Inflammatory macrophage treated with lipopolysaccharide for 4 hours (primary cell): ENCODE data around the gene ITGB8.

Experiments used
- DNase-seq: peaks from one replicate; pipeline ENCODE4 v3.0.0-alpha.2; 2020

Gene ITGB8

DNA sequence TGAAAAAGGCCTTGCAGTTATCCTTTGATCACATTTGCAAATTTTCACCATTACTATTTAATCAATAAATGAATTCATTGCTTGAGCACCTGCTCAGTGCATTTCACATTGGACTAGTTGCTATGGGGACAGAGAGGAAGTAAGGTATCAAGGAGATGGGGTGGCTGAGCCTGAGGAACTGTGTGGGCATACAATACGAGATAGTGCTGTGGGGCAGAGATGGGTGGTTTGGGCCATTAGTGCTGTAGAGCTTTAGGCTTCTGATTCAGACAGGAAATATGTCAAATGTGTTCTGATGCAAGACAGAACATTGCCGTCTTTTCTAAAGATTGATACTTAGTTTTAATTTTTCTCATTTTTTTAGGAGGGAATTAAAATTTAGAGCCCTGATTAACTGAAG, 13.2 kb downstream of the ITGB8 start:
- DNase-seq, result peak; percentile 36

DNA sequence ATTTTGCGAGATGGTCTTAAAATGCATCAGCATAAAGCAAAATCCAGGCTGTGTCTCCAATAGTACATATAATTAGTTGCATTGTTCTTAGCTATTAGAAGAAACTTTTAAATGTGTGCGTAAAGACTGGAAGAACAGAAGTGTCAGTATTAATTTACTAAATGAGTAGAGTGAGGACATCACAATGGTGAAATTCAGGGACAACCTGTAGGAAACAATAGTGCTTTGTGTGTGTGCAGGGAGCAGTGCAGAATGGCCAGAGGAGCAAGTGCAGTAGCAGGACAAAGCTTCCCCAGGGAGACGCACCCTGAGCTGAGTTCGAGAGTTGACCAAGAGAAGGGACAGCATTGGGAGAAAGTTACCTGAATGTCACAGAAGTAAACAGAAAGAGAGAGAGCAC, 13.7 kb downstream of the ITGB8 start:
- no peak for DNase-seq

DNA sequence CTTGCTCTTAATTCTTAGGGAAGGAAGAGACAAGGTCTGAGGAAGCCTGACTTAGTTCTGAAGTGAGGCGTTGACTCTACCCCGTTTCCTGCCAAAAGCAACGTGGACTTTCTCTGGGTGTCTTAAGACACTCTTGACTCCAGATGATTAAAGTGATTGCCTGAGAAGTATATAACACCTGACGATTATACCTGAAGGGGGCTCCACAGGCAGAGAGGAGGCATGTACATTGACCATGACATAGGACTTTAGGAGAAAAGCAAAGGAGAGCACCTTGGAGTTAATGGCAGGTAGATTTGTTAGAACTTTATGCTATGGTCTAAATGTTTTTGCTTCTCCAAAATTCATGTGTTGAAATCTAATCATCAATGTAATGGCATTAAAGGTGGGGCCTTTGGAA, 15.9 kb downstream of the ITGB8 start:
- DNase-seq, result no peak

DNA sequence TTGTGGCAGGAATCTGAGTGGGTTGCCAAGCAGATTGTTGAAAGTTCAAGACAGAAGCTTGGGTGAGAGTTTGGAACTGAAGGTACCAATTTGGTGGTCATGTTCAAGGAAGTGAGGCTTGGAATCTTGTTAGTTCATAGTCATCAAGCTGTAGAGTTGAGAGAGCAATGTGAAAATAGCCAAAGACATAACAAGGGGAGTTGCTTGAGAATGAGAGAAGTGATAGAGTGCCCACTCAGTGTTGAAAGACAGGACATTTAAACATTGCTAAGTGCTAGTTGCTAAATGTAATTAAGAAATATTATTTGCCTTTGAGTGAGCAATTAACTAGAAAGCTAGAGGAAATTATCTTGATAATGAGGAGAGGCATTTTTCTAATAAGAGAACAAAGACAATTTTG, 17.0 kb downstream of the ITGB8 start:
- DNase-seq, result peak; percentile 72

DNA sequence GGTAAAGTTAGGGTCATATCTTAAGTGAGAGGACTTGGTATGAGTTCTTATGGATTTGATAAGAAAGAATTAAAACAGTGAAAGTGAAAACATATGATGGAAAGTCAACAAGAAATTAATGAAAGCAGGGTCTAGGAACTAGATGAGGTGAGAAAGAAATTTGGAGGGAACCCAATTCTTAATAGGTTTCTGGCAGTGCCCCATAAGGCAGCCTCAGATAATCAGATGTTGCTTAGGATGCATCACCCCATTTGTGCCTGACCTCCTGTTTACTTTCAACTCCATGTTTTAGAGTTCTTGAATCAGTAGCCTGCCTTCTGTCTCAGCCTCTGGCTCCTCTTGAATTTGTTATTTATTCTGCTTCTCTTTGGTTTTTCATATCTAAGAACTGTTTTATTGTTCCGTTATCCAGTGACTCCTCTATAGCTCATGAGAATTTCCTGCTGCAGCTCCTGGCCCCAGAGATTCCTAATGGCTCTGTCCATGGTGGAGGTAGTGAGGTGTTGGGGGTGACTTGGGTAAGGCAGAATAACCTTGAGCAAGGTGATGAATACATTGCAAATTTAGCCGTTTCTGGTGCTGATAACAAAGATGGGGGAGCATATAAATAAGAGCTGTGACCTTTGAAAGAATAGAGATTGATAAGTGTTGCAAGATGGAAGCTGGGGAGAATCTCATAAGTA, 17.6 kb downstream of the ITGB8 start:
- no peak for DNase-seq

DNA sequence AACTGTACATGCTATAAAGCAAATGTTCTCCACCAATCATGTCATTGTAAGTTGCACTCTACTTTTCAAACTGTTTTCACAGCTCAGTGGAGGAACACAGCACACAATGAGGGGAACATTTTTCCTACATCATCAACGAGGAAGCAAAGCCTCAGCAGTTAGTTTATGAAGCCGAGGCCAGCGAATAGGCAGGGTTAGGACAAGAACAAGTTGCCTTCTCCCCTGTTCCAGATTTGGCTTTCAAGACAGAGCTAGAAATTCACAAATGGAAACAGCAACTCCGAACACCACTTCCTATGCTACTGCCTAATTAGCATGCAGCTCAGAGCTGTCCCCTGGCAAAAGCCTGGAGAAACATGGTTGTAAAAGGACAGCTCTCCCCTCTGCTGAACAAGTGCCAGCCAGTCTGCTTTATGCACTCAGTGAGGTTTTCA, 19.8 kb downstream of the ITGB8 start:
- no peak for DNase-seq

DNA sequence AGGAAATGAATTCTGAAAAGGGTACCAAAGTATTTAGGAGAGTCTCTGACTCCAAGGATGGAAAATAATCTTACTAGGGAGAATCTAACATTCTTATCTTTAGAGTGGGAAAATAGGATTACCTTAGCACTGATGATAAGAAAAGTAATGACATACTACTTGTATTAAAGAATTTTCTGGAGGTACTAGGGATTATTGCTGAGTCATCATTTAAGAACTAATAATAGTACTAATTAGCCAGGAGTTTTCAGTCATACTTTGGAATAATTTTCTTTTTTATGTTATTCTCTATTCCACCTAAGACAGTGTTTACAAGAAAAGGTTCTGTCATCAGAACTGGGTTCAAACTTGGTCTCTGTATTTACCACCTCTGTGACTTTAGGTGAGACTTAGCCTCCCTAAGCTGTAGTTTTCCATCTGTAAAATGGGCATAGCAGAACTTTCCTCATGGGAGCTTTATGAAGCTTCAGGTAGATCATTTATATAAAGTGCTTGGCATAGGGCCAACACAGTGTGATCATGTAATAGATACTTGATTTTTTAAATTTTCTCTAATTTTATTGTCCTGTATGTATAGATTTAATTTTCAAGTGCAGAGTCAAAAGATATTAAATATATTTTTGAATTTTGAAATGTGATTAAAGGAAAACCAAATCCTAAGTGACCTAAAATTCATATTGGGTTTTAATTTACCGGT, 20.4 kb downstream of the ITGB8 start:
- no peak for DNase-seq

DNA sequence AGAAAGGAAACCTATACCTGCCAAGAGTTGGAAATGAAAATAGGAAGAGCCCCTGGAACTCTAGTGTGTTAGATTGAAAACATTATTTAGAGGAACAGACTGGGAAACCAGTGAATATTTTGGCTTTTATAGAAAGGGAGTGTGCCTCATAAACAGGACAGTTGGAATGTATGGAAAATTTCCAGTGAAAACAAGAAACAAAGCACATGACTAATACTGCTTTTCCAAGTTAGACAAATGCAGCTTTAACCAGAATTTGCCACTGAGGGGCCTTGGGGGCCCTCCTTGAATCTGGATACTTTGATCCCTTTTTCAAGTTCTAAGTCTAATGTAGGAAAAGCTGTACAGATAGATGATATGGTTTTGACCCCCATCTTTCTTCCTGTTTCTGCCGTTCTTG, 21.2 kb downstream of the ITGB8 start:
- DNase-seq, result no peak

DNA sequence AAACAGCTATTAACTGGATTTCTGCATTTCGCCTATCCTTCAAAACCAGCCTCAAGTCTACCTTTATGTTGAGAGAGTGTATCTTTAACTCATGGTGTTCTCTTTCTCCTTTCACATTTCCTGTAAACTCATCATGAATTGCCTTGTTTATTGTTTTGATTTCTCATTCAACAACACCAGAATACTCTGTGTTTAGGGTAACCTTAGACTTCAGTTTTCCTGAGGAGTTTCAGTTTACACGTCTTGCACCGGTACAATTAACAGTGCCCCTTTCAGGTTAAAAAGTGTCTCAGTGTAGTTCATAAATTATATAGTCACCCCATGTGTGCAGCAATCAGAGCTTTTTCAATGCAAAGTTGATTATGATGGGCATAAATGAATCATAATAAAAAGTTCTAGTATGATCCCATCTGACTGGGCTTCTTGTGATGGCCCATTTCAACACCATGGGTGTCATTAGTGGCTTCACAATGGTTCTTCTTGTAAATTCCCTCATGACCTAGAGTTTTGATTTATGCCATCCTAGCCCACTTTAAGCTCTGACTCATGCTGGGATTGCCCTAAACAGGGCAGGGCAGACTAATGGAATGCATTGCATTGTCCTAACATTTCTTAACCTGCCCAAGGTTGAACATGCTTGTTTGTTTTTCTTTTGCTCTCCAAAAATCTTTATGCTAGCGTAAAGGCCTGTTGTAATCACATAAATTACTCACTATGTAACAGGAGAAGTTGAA, 22.0 kb downstream of the ITGB8 start:
- DNase-seq, result peak; percentile 97

DNA sequence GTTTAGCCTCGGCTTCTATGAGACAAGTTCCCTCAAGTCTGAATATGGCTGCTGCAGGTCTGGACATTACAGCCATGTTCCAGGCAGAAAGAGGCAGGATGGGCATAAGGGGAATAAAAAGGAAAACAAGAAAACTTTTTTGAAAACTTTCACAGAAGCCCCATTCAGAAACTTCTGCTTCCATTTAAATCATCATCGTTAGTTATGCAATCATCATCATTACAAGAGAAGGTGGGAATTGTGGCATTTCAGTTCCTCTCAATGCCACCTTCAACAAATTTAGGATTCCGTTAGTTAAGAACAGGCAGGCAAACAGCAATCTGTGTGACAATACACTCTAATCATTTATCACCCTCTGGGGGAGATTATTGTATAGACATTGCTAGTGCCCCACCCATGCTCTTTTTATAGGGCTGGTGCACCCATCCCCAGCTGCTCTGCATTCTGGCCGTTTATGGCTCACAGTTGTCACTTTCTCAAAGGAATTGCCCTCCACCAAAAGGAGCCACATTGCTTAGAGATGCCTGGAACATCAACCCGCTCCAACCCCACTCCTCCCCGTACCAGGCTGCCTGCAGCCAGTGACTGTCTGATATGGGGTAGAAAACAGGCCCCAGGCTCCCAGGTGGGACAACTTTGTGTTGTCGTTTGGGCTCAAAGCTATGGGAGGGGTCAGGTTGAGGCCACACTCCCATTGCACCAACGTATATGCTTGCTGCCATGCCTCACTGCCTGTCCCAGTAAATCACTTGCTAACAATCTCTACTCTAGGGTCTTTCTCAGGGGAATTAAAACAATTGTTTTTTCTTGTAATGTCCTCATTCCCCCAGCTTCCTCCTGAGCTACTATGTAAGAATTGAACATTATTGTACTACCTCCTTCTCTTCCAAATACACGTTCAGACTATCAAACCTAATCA, 24.2 kb downstream of the ITGB8 start:
- peak; percentile 42 for DNase-seq

DNA sequence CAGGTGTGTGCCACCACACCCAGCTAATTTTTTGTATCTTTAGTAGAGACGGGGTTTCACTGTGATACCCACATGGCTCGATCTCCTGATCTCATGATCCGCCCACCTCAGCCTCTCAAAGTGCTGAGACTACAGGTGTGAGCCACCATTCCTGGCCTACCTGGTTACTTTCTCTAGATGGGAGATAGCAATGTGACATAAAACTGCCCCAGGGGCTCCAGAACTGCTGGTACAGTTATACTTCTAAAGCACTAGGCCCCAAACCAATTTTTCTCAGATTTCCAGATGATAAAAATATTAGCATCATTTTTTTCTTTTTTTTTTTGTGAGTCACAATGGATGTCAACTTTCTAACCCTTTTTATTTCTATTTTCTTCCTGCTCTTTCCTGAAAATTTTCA, 27.4 kb downstream of the ITGB8 start:
- no peak for DNase-seq

DNA sequence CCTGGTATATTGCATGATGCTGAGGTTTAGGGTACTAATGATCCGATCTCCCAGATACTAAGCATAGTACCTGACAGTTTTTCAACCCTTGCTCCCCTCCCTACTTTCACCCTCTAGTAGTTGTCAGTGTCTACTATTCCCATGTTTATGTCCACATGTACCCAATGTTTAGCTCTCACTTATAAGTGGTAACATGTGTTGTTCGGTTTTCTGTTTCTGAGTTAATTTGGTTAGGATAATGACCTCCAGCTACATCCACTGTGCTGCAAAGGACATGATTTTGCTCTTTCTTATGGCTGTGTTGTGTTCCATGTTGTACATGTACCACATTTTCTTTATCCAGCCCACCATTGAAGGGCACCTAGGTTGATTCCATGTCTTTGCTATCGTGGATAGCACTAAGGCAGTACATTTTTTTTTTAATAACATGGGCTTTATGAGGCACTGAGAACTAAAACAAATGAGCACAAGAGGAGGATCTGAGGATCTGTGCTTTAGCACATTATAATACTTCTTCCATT, 28.1 kb downstream of the ITGB8 start:
- no peak for DNase-seq

DNA sequence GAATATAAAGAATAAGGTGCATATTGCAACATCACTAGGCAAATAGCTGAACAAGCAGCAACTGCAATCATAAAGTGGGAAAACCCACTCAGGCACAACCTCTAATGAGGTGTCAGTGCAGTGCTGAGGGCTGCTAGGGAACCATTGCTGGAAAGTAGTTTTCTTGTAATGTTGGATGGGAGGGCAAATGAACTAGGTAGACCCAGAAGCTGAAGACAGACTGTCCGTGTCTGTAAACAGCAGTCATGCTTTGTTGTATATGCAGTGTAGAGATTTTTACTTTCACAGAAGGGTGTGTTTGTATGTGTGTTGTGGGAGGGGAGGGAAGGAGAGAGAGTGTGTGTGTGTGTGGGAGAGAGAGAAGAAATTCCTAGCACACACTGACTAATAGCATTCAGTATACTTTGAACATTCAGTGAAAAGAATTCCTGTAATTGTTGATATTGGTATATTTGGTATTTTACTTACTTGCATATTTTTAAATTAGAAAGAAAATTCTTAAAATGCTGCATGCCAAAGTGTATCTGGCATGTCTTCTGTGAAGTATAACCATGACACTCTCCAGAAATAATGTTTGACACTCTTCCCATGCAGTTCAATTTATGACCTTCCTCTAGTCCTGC, 28.8 kb downstream of the ITGB8 start:
- DNase-seq, result no peak

DNA sequence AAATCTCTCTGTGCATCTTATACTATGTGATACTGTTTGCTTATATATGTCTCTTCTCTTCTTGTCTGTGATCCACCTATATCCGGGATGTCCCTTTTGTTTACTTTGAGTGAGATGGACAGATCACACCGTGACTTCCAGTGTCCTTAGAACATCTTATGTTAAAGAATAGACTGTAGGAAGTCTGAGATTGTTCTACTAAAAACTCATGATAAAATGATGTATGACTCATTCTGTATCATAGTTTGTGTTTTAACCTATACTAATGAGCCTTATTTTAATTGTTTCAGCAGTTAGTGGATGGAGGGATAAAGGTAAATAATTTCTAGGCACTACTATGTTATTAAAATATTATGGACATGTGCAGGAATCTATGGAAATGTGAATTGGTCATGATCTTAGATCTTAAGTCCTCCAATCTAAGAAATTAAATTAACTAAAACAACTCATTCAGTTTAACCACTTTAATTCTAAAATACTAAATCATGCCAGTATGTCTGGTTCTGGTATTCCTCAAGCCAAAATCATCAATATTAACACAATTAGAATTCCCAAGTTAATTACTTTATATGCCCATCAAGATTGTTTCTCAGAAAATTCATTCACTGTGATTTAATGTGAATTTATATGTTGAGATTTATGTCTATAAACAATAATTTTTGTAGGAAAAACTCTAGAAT, 32.0 kb downstream of the ITGB8 start:
- DNase-seq, result no peak

DNA sequence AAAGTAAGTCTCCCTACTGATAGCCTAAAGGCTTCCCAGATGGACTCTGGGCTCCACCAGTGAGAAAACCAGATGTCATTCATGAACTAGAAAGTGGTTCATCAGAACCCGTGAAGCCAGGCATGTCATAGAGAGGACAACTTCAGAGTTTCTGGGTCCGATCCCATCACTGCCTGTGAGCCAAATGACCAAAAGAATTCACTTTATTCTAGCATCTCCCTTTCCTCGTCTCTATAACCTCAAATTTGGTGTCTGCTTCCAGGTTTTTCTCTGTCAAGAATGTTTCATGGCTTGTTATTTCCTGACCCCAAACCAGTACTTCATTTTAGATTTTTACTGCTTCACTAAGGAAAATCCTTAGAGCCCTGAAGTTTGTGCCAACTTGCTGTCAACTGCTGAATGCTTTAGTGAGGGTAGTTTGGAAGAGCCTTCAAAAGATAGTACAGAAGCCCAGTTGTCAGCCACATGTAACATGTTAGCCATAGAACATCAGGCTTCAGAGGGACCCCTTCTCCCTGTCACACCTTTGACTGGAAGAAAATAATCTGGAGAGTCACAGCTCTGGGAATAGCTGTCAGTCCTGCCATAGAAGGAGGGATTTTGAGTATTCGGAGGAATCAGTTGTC, 34.0 kb downstream of the ITGB8 start:
- DNase-seq, result no peak

DNA sequence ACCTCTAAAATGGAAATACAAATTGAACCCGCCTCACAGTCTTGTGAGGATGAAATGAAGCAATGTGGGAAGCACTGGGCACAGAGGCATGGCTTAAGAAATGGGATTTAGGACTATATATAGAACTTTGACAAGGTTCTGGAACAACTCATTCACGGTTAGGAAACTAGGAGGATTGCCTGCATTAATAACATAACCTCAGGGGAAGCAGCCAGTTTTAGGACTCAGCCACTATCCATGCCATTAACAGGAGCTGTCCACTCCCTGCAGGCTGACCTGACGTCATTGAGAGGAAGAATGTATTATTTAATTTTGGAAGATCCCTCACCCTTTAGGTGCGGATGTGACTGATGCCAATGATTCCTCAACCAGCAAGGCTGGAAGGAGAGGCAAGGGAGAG, 34.8 kb downstream of the ITGB8 start:
- DNase-seq, result peak; percentile 30

DNA sequence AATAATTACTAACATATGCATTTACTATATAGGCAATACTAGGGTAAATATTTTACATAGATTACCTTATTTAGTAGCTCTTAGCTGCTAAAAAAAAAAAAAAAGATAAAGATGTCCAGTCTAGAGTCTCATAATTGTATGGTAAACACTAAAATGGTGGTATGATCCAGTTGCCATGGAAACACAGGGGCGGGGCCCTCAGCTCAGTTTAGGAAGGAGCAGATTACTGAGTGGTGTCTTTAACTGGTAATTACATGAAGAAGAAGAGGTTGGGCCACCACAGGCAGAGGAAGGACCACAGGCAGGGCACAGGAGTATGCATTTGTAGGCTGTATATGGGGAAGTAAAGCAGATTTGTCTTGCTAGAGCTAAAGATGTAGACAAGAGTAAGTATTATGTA, 43.7 kb downstream of the ITGB8 start:
- peak; percentile 30 for DNase-seq

DNA sequence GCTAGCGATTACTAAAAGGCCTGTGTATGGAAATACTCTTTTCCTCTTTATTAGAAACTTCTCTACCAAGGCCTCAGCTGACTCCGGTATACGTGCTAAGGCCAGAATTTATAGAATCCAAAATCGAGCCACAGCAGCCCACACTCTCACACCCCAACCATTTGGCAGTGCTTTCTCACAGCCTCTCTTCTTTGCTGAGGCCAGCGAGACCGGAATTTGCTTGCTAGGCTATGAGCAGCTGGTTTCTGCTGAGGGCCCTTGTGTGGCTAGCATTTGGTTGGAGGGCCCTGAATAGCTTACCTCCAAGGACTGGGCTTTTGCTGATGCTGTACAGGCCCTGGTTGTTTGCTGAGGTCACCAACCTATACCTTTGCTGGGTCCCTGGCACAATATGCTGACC, 46.1 kb downstream of the ITGB8 start:
- no peak for DNase-seq

DNA sequence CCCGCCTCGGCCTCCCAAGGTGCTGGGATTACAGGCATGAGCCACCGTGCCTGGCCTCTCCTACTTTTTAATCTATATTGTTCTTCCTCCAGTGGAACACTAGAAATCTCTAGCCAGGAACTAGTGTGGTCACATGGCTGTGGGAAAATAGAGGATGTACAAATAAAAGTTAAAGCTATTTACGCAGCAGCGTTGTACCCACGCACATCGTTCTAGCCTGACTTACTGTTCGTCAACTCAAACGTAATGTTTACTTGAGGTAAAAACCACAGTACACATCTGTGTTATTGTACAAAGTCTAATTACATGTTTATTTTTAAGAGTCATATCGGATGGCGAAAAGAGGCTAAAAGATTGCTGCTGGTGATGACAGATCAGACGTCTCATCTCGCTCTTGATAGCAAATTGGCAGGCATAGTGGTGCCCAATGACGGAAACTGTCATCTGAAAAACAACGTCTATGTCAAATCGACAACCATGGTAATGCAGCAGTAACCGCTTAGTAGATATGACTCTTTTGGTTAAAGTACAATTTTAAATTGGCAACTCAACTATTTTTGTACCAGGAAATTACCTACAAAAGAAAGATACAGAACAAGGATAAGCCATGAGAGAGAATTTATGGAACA, 50.8 kb downstream of the ITGB8 start:
- DNase-seq, result no peak

DNA sequence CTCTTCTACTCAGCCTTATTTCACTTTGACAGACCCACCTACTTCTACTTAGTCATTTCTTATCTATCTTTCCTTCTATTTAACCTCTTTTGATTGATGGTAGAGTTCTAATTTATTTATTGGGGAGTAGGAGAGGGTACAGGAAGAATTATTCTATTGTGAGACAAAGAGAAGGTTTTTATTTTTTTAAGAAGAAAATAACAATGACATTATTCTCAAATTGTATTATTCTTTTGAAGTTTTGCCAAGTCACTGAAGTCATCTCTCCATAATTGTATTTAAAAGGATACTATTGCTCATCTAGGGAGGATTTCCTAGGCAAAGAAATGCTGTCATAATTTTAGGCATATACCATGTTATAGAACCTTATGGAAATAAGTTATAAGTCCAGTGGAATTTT, 52.7 kb downstream of the ITGB8 start:
- no peak for DNase-seq

DNA sequence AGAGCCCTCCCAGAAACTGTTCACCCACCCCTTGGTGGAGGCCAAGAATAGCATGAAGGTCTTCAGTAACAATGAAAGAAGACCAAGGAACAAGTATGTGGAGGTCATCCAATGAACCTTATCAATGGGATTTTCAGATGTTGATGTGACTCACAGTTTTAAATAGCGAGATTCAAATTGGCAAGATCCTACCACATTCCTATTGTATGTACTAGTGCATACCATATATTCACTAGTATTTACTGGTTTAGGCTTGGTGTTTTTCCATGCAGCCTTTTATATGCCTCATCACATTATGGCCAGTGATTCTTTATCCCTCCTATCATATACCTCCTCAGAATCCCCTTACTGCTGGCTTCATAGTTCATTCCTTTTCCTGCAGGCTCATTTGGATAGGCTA, 54.4 kb downstream of the ITGB8 start:
- DNase-seq, result no peak
